ENCODE measurements around the gene ZFPM1. TPM values are rescaled to one million over a fixed set of nuclear protein-coding genes. Genes with fewer than 3 reads are reported as not detected.
"Not testable (repeated sequence)": the region's sequence is repeated elsewhere in the genome, so short reads cannot be mapped to it uniquely, and the experiment has no call there.

The ZFPM1 gene
- total RNA-seq, 1 experiment from 2014 or later = 1.1 TPM

DNA sequence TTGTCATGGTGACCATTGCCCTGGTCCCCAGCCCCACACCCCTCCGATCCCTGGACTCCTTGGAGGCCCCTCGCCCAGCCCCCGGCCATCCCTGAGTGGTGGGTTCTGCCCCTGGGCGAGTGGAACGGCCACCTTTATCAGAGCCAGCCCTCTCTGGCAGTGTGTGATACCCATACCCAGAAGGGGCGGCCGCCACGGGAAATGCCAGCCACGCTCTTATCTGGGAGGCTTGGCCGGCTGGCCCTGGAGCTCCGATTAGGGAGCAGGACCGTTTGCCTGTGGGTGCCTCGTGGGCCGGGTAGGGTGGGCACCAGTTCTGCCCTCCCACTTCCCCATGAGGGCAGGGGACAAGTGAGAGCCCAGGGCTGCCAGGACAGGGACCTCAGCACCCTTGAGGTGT, 58.8 kb downstream of the ZFPM1 start:
- DNase-seq (ENCODE audit: low read depth) = no peak

DNA sequence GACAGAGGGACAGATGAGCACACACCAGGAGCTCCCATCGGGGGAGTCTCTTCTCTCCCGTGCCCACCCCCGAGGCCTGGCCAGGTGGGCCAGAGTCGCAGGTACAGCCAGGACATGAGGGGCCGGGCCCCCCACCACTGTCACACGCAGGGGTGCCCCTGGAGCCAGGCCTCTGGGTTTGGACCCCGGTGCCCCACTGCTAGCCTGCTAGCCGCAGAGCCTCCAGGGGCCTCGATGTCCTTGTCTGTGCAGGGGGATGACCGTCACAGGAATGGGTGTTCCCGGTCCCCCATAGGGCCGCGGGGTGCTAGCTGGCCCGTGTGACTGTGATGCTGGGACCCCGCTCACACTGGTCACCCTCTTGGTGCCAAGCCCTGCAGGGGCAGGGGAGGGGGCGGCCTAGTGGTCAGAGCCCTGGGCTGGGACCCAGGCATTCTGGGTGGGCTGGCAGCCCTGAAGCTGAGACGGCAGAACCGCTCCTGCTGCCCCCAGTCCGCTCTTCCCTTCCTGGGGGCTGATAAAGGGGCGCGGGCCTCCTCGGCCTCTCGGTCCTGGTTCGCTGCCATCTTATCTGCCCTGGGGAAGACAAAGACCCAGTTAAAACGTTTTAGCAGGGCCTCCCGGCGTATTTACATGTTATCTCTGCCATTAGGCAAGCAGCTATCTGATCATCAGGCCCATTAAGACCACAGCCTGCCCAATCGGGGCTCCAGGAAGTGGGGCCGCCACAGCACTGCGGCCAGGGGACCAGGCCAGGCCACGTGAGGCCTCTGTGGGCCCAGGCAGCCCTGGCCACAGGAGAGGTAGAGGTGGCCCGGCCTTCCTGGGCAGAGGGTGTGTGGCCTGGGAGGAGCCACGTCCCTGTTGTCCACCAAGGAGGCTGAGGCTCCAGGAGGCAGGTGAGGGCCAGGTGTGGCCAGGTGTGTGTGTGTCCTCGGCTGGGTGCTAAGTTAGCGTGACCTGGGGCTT, 59.9 kb downstream of the ZFPM1 start:
- DNase-seq (ENCODE audit: low read depth) = no peak

DNA sequence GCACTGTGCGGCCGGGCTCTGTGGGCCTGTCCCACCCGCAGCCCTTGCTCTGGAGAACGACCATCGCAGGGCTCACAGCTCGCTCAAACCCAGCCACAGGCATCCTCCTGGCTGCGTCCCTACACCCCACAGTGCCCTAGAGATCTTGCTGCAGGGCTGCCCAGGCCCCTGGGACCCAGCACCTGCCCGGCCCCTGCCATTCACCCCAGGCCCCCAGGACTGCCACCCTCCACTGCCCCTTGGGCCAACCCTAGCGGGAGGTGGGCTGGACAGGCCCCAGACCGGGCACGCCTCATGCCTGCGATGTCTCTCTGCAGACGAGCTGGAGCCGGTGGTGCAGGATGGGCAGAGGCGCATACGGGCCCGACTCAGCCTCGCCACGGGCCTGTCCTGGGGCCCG, 61.0 kb downstream of the ZFPM1 start:
- DNase-seq (ENCODE audit: low read depth) = no peak

DNA sequence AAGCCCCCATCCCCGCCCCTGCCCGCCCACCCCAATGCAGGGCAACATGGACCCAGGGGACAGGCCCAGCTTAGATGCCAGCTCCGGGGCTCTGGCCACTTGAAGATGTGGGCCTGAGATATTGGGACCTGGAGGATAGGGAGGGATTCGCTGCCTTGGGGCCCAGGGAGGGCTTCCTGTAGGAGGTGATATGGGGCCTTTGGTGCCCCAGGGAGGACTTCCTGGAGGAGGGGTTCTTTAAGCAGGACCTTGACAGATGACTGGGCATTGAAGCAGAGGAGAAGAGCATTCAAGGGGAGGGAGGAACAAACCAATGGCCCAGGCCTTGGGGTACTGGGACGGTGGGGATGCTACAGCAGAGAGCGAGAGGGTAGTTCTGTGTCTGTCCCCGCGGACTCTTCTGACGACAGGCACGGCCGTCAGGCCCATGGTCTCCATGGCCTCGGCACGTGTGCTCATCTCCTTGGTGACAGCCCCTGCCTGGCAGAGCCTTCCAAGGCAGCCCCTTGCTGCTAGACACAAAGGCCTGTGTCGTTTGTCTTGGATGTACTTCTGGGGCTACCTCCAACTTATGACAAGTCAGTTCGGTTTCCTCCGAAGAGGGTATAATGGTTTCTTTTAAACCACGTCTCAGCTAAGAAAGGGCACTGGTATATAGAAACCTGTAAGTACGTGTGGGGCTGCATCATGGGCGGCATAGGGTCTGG, 61.6 kb downstream of the ZFPM1 start:
- no peak for DNase-seq (ENCODE audit: low read depth)

DNA sequence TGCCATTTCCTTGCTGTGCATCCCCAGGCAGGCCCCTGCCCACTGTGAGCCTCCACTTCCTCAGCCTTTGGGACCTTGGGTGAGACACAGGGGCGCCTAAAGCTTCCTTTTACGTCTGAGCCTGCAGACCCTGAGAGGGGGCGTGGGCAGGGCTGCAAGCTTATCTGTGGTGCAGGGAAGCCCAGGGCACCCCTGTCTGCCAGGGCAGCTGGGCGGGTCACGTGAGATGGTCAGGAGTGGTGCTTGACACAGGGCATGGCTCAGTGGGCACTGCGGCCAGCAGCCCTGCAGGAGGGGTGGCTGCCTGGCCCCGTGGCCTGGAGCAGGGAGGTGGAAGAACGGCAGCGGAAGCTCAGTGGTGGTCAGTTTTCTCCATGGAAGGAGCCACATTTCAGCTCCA, 62.3 kb downstream of the ZFPM1 start:
- DNase-seq (ENCODE audit: low read depth) = no peak

DNA sequence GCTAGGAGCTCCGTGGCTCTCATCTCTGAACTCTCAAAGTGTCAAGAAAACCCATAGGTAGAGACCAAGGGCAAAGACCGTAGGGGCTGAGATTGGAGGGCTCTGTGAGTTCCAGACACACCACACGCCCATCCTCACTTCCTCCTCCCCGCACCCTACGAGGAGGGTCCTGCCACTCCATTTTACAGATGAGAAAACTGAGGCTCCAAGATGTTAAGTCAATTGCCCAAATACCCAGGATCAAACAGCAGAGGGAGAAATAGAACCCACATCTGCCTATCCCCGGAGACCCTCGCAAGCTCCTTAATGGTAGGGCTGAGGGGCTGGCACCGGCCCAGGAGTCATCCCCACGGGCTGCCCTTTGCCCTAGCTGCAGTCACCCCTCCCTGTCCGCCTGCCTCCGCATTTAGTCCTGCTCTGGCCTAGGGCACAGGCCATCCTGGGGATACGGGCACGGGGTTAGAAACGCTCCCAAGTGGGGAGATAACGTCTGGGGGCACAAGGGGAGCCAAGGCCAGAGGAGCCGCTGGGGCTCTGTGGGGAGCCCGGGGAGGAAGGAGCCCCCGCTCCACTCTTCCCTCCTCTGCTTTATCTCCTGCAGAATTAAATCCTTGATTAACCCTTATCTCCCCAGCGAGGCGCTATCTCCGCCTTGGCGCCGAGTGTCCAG, 63.0 kb downstream of the ZFPM1 start:
- DNase-seq (ENCODE audit: low read depth) = no peak

DNA sequence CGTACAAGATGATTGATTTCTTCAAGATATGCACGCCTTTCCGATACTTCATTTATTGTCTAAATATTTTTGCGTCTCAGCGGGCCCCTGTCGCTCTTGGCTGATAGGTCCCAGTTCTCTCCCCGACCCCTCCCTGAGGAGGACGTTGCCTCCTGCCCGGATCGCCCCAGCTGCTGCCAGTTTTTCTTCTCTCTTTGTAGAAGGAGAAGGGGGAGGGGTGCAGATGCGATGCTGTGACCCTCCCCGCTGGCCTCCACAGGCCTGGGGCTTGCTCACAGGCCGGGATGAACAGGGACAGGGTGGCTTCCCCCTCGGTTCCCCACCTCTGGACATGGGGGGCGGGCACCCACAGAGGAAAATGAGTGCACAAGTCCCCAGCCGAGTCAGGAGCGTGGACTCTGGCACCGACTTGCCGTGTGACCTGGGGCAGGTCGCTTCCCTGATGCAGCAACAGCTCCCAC, 63.6 kb downstream of the ZFPM1 start:
- no peak for DNase-seq (ENCODE audit: low read depth)

DNA sequence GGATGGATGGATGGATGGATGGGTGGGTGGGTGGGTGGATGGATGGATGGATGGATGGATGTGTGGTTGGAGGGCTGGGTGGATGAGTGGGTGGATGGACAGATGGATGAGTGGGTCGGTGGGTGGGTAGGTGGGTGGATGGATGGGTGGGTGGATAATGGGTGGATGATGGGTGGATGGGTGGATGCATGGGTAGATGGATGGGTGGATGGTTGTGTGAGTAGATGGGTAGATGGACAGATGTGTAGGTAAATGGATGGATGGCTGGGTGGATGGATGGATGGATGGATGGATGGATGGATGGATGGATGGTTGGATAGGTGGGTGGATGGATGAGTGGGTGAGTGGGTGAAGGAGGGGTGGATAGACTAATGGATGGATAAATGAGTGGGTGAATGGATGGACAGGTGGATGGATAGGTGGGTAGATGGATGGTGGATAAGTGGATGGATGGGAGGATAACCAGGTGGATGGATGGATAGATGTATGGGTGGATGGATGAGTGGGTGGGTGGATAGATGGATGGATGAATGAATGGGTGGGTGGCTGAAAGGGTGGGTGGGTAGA, 64.2 kb downstream of the ZFPM1 start:
- DNase-seq (ENCODE audit: low read depth) = not testable (repeated sequence)

DNA sequence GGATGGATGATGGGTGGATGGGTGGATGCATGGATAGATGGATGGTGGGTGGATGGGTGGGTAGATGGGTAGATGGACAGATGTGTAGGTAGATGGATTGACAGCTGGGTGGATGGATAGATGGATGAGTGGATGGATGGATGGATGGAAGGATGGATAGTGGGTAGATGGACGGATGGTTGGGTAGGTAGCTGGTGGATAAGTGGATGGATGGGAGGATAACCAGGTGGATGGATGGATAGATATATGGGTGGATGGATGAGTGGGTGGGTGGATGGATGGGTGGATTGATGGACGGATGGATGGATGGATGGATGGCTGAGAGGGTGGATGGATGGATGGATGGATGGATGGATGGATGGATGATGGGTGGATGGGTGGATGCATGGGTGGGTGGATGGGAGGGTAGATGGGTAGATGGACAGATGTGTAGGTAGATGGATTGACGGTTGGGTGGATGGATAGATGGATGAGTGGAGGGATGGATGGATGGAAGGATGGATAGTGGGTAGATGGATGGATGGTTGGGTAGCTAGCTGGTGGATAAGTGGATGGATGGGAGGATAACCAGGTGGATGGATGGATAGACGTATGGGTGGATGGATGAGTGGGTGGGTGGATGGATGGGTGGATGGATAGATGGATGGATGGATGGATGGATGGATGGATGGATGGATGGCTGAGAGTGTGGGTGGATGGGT, 65.5 kb downstream of the ZFPM1 start:
- not testable (repeated sequence) for DNase-seq (ENCODE audit: low read depth)

DNA sequence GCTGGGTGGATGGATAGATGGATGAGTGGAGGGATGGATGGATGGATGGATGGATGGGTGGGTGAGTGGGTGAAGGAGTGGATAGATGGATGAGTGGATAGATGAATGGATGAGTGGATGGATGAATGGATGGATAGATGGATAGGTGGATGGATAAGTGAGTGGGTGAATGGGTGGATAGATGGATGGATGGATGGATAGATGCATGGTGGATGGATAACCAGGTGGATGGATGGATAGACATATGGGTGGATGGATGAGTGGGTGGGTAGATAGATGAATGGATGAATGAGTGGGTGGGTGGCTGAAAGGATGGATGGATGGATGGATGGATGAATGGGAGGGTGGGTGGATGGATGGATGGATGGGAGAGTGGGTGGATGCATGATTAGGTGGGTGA, 66.2 kb downstream of the ZFPM1 start:
- DNase-seq (ENCODE audit: low read depth) = no peak

DNA sequence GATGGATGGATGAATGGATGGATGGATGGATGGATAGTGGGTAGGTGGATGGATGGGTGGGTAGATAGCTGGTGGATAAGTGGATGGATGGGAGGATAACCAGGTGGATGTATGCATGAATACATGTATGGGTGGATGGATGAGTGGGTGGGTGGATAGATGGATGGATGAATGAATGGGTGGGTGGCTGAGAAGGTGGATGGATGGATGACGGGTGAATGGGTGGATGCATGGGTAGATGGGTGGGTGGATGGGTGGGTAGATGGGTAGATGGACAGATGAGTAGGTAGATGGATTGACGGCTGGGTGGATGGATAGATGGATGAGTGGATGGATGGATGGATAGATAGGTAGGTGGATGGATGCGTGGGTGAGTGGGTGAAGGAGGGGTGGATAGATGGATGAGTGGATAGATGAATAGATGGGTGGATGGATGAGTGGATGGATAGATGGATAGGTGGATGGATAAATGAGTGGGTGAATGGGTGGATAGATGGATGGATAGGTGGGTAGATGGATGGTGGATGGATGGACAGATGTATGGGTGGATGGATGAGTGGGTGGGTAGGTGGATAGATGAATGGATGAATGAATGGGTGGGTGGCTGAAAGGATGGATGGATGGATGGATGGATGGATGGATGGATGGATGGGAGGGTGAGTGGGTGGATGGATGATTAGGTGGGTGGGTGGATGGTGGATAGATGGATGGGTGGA, 67.0 kb downstream of the ZFPM1 start:
- DNase-seq (ENCODE audit: low read depth) = no peak

DNA sequence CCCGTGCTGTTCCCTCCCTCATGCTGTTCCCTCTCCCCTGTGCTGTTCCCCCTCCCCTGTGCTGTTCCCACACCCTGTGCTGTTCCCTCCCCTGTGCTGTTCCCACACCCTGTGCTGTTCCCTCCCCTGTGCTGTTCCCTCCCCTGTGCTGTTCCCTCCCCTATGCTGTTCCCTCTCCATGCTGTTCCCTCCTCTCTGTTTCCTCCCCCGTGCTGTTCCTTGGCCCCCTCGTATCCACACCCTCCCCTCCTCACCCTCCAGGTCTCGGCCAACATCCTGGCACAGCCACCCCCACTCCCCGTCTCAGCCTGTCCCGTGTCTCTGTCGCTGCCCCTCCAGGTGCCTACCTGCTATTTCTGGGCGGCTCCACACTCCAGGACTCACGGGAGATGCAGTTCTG, 68.6 kb downstream of the ZFPM1 start:
- DNase-seq (ENCODE audit: low read depth) = no peak

DNA sequence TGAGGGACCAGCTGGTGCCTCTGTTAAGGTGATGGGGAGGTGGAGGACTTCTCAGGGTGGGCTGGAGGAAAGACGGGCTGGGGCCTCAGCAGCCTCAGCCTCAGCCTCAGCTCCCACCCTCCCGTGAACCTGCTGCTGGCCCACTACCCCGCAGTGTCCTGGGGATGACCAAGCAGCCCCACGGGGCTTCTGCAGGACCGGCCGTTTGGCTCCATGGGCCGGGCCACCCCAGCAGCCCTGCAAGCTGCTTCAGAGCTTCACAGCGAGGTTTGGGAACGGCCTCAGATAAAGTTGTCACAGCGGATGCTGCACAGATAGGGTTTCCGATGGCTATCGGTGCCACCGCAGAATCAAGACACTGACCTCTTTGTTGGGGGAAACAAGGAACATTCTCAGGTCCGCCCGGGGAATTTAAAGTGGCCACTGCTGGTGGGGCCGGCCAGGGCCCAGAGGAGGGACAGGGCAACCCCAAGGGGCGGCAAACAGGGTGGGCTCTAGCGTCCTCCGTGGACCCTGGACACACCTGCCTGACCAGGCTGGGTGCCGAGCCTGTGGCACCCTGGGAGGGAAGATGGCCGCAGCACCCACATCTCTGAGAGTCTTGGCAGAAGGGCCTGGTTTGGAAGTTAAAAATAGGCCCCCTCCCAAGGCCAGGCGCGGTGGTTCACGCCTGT, 69.3 kb downstream of the ZFPM1 start:
- no peak for DNase-seq (ENCODE audit: low read depth)

DNA sequence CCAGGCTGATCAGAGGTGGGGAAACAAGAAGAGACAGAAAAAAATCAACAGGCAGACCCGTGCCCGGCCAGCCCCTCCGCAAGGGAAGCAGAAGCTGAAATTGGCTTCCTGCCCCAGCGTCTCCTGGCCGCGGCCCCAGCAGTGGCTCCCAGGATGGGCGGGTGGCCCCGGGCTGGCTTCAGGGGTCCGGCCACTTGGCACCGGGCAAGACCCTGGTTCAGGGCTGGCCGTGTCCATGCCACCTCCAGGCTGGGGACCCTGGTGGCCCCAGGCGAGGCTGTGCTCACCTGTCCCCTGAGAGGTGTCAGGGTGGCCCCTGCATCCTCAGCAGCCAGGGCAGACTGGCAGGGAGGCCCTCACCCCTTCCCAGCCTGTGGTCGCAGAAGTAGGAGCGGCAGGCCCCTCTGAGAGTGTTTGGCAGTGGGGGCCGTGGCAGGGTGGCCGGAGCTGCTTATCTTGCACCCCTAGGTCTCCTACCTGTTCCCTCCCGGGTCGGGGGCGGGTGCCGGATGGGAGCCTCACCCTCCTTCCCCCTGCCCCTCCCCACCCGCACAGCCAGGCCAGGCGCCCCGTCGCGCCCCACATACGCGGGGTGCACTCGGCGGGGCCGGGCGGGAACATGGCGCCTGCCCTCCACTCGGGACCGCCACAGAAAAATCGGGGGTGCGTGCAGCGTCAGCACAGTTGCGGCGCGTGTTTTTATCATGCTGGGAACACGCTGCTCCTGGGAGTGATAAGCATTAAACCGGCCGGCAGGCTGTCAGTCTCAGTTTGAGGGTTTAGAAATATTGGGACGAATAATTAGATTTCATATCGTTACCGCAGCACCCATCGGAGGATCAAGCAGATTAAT, 70.5 kb downstream of the ZFPM1 start:
- no peak for DNase-seq (ENCODE audit: low read depth)

DNA sequence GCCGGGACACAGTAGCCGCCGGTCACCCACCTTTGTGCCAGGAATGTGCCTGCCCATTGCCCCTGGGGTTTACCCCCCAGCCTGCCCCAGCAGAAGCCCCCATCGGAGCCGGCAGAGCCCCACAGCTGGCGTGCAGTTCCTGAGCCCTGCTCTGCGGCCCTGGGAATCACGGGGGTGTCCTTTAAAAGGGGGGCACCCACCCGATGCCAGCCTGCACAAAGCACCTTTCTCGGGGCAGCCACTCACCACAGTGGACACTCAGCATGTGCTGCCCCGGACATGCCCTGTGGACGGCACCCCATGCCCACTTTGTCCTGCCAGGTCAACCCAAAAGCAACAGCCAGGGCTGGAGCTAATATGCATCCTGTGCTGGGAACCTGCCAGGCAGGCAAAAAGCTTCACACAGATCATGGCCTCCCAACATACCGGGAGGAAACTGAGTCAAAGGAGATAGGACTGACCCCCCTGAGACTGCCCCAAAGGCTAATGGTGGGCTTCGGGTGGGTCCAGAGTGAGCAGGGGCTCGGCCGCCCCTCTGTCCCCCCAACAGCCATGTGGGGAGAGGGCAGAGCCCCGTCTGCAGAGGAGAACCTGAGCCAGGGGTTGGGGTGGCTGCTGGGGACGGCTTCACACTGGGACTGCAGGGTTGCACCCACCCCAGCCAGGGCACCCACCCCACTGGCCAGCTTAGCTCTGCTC, 71.3 kb downstream of the ZFPM1 start:
- no peak for DNase-seq (ENCODE audit: low read depth)

DNA sequence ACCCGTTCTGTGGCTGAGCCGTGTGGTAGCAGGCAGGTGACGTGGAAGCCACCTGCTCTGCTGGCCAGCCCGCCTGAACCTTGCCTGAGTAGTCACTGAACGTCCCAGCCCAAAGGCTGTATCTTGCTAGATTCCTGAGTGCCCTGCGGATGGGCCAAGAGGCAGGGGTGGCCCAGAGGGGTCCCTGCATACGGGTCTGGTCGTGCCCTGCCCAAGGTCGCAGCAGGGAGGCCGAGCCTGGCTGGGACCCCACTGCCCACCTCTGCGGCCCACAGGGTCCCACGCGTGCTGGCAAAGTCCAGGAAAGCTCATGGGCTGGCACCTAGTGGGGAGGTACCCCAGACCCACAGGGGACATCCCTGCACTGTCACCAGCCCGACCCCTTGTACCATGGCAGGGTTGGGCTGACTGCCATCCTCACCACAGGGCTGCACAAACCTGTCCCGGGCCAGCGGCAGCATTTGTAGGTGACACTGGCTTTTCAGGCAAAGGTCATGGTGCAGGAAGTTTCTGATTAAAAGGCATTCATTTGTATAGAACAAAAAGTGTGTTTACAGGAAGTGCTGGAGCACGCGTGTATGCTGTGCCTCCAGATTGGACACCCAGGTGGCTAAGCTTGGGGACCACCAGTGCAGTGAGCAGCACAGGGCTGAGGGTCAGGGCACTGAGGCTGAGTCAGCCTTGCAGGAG, 72.0 kb downstream of the ZFPM1 start:
- DNase-seq (ENCODE audit: low read depth) = no peak

DNA sequence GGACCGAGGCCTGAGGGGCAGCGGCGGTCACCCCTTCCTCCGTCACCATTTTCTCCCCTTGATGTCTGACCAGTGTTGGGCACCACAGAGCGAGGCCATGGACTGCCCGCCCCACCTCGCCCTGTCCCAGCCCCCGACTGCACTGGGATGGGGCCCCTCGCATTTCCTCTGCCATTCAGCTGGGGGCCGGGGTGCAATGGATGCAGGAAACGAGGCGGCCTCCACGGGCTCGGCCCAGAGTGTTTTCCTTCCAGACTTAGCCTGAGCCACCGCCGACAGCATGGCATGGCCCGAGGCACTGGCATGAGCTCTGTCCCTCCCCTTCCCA, 72.5 kb downstream of the ZFPM1 start:
- DNase-seq (ENCODE audit: low read depth) = no peak

All from LHCN-M2 (cell line).